HG02610 (cell line): Measurements from ENCODE around the gene SSX2IP.
A peak's percentile ranks its signal among the peaks of the same experiment; 100 is the strongest.
"Not testable (repeated sequence)": the region's sequence is repeated elsewhere in the genome, so short reads cannot be mapped to it uniquely, and the experiment has no call there.

Experiments
- ATAC-seq: cut with Tn5 transposase; IDR thresholded peaks from one replicate; pipeline ENCODE4 v1.9.1; 2021; ENCODE audit warnings: mild to moderate bottlenecking, moderate library complexity; ENCODE audit not compliant: unreplicated experiment

The SSX2IP gene

DNA sequence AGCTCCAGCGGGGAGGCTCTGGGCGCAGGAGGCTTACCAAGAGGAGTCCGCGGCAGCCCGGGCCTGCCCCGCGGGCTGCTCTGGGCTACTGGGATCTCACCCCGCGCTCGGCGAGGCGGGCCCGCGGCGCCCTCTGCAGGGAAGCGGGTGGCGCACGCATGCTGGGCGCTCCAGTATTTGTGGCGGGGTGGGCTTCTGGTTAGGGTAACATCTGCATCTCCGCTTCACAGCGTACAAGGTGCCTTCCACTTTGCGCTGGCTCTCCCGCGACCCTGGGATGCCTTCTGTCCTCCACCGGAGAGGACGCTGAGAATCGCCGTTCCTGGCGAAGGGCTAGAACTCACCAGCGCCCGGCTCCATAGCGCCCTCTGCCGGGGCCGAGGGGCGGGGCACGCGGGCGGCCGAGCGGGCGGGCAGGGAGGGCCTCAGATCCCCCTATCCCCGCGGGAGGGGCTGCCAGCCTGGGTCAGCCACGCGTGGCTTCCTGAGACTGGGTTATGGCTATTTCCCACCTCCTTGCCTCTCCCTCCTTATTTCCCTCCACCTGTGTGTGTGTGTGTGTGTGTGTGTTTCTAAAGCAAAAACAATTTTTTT, 69.4 kb downstream of the SSX2IP start:
- ATAC-seq, result peak; percentile 97

DNA sequence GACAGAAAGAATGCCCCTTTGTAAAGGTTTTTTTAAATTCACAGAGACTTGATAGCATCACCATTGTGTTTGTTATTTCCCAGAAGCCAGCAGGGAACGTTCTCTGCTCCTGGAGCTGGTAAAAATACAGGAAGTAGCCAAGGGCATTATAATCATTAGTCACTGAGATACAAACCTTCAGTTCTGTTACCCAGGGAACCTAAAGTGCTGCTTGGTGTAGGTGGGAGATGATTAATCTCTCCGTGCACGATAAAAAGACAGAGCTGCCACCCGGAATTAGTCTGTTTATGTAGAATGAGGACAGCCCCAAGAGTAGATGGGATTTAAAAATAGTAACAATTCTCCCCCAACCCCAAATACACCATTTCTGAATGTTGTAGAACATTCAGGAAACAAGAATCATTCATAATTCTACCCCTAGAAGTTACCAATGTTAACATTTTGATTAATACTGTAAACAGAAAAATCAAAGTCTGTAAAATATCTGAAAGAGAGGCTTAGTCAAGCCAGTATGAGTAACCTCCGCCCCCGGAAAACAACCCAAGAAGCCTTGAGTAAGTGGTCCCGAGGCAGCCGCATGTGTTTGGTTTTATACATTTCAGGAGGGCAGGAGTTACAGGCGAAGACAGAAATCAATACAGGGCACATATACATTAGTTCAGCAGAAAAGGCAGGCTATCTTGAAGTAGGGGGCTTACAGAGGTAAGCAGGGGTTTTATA, 70.7 kb downstream of the SSX2IP start:
- no peak for ATAC-seq

DNA sequence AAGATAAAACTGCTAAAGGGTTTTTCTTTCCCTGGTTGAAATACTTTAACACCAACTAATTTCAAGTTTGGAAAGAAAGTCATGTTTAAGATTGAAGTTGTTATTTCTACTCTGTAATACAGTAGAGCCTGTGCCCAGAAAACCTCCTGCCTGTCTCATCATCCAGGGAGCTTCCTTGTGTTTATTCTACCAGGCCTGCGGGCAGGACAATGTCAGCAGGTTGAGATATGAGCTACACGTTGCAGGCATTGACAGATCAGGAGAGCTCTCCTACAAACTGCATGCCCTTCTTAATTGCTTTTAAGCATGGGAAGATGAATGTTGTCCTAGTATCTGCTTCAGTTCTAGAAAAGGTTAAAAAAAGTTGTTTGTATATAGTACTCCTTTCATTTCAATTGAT, 72.9 kb downstream of the SSX2IP start:
- ATAC-seq, result no peak

DNA sequence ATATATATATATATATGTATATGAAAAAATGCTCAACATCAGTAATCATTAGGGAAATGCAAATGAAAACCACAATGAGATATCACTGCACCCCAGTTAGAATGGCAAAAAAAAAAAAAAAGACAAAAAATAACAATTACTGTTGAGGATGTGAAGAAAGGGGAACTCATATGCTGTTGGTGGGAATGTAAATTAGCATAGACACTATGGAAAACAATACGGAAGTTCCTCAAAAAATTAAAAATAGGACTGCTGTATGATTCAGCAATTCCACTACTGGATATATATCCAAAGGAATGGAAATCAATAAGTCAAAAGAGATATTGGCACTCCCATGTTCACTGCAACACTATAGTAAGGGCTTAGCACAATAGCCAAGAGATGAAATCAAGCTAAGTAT, 74.5 kb downstream of the SSX2IP start:
- no peak for ATAC-seq

DNA sequence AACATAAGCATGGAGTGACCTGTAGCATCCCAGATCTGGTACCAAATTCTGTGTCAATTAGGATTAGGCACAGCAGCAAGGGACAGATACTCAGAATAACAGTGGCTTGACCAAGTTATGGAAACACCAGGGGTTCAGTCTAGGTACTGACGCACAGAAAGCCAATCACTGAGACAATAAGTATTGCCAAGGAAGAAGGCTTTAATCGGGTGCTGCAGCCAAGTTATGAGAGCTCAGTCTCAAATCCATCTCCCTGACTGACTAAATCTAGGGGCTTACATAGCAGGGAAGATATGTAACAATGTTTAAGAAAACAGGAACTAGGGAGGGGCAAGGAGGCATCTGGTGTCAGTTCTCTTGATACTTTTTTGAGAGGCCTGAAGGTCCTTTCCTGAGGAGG, 76.4 kb downstream of the SSX2IP start:
- no peak for ATAC-seq

DNA sequence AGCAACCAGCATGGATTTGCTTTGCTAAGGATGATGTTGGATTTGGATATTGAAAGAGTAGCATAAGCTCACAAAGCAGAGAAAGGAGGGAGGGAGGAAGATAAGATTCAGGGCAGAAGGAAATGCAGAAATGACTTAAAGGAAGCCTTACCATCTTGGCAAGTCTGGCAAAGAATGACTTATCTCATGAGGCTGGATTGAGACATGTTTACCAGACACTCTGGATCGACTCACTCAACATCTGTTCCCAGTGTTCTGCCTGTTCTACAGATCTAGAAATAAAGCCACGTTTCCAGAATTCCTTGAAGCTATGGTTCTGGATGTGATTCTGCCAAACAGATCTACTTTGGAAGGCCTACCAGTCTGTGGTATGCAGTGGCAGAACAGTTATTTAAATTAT, 77.2 kb downstream of the SSX2IP start:
- no peak for ATAC-seq

DNA sequence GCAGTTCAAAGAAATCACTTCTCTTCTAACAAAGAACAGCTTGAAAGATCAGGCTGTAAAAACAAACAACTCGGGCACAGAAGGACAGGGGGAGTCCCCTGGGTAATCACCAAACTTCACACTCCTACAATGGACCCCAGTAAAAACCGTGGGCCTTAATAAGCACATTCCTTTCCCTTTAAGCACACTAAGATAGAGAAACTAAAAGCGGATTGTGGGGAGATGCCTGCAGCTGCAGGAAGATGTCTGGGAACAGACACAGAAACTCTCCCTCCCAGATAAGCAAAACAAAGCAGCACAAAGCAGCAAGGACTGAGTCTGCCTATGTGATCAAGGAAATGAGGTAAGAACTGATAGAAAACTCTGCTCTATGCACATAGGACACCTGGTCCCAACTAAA, 78.5 kb downstream of the SSX2IP start:
- ATAC-seq, result no peak

DNA sequence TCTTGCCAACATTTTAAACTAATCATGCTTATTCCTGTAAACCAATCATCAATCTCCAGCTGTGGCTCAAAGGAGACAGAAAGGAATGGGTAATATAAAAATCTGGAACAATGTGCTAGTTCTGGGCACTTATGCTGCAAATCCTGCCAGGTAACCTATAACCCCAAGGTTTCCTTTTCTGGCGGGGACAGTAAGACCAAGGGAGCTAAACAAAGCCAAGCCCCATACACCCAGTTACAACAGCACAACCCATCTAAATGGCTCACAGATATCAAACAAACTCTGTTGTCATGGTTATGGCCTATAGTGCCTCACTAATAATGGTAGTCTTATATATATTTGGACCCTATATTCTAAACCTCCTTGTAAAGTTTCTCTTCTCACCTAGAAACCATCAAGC, 79.2 kb downstream of the SSX2IP start:
- no peak for ATAC-seq

DNA sequence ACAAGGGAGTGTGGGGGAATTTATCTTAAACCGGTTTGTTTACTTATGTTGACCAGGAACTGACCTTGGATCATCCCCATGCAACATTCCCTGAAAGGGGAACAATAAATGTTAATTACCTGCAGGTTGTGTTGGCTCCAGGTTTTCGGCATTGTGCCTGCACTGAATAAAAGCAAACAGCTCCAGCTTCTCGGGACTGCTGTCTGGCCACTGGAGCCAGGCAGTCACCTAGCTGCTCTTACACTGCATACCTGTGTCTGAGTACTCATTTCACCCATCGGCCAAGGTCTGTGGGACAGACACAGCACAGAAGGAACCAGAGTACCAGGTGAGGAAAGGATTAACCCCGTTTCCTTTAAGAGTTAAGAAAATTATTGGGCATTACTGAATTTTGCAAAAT, 83.3 kb downstream of the SSX2IP start:
- ATAC-seq, result no peak

DNA sequence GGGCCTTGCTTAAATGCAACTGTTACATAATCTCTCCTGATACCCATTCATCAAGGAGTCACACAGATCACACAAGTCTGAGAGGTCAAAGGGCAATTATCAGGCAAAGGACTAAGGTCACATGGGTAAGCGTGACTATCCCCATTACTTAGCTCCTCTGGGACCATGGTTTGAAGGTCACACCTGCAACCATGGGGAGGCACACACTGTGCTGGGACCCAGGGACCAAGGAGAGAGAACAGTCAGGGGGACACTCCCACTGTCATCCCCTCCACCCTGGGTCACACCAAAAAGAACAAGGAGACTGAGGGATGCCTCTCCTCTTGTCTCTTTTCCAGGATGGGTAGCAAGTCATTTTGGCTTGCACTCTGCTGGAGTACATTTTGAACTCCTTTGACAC, 85.1 kb downstream of the SSX2IP start:
- no peak for ATAC-seq

DNA sequence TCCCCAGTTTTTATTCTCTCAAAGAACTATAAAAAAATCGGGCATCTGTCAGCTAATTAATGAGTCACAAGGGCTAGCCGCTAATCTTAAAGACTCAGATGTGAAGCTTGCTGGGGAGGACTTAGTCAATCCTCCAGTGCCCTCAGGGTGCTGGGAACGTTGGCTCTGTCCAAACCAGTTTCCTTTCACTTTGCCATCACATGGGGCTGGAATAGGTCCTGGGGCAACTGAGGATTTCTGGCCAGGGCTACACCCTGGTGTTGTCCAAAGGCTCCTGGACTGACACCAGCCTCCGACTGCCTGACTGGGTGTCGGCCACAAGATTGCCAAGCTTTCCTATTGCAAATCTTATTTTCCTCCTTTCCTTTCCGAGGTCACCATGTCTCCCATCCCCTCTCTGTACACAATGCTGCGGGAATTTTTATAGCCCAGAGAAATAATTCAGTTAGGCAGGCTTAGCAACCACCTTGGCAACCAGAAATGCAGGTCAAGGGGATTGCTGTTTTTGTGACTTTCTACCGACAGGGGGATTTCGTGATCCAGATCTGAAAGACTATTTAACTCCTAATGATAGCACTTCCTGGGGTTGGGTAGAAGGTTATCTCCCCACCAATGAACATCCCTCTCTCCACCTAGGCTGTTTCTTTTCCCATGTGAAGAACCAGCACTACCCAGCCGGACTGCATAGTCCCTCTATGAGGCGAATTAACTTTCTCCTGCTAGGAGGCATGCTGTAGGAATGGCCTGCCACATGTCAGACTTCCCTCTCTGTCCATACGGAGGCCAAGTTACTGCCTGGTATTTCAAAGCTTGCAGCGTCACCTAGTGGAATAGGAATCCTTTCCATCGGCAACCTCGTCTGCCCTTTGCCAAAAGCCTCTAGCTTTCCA, 86.1 kb downstream of the SSX2IP start:
- ATAC-seq, result no peak

DNA sequence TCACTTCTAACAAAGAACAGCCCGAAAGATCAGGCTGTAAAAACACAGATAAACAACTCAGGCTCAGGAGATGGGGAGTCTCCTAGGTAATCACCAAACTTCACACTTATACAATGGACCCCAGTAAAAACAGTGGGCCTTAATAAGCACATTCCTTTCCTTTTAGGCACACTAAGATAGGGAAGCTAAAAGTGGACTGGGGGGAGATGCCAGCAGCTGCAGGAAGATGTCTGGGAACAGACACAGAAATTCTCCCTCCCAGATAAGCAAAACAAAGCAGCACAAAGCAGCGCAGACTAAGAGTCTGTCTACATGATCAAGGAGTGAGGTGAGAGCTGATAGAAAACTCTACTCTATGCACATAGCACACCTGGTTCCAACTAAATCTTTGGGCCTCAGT, 87.0 kb downstream of the SSX2IP start:
- ATAC-seq, result no peak

DNA sequence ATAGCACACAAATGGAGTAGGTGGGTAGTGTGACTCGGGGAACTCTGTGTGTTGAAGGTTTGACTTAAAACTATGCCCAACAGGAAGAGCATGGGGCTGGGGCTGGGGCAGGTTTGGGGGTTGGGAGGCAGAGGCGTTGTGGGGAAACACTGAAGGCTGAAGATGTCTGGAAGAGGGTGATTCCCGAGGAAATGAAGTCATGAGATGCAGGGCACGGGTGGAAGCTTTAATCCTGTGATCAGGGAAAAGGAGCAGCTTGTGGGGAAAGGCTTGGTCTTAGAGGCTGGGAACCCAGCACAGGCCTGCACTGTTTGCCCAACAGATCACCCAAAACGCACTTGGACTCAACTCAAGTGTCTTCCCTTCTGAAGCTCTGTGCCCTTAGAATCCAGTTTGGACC, 89.5 kb downstream of the SSX2IP start:
- no peak for ATAC-seq

DNA sequence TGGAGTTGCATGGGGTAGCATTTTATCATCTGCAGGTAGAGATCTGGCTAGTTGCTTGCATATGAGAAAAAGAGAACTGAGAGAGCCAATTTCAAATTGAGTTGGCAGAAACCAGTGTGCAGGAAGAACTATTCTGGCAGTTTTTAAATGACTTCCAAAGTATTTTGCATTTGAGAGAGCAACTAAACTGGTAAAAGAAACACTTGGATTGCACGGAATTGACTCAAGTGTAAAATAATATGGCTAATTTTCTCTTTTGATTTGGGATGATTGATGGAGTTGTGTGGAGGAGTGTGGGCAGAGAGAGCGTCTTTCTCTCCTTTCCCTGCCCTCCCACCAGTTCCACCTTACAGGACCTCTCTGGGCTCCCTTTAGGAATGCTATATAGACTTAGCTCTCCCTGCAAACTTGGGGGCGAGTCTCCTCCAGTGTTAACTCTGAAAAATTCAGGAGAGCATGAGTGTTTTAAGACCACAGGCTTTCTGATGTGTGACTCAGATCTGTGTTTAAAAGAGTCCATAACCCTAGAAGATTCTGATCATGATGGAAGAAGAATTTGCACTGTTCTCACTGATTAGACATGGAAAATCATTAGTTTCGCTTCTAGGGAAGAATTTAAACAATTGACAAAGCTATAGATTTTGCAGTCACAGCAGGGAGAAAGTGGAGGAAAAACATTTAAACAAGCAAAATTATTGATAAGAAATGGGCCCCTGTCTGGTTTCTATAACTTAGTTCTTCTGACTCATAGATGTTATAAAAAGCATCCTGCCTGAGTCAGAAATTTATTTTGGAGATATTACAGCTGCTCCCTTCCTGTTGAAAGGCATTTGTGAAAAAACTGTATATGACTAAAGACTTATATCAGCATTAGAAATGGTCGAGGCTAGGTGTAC, 91.2 kb downstream of the SSX2IP start:
- peak; percentile 81 for ATAC-seq

DNA sequence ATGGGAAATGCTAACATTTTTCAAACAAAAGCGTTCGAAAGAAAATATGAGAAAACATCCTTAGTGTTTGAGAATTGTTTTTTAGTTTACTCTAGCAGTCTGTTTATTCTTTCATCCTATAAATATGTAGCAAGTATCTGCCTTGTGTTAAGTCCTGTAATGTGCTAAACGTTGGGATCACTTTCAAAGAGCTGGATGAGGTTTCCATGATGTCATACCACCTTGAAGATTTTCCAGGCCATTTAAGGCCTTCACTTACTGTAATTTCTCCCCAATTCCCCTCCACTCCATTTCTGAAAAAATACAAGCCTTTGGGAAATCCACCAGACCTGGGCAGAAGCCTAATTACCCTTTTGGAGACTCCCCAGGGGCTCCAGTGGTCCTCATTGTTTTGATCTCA, 91.8 kb downstream of the SSX2IP start:
- no peak for ATAC-seq

DNA sequence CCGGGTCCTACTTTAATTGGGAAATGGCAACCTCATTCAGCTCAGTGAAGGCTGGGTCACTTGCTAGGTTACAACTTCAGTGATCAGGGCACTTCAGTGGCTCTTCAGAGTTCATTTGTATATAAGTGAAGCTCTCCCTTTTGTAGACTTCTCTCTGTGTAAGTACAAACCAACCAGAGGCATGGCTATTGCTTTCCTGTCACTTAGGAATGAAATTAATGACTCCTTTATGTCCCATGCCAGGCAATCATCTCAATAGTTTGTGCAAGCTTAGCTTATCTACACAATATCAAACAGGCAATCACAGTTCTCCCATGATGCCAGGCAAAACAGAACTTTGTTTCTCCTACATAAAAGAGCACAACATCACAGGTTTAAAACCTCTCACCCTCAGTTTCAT, 93.2 kb downstream of the SSX2IP start:
- no peak for ATAC-seq

DNA sequence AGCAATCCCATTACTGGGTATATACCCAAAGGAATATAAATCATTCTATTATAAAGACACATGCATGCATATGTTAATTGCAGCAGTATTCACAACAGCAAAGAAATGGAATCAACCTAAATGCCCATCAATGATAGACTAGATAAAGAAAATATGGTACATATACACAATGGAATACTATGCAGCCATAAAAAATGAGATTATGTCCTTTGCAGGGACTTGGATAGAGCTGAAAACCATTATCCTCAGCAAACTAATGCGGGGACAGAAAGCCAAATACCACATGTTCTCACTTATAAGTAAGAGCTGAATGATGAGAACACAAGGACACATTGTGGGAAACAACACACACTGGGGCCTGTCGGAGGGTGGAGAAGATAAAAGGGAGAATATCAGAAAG, 95.3 kb downstream of the SSX2IP start:
- ATAC-seq, result not testable (repeated sequence)
